Parathyroid adenoma (tissue), 2 donors: Measurements from ENCODE around the gene SLC13A5.
"Not testable (repeated sequence)": the region's sequence is repeated elsewhere in the genome, so short reads cannot be mapped to it uniquely, and the experiment has no call there.

Experiments
- H2AFZ ChIP-seq: fragments of 300-600 bp; sonication (generic); one replicate; pipeline ENCODE4 v1.7.0; 2017; ENCODE audit warnings: antibody characterized with exemption, mild to moderate bottlenecking
- H3K27ac ChIP-seq: fragments of 300-600 bp; sonication (generic); one replicate; pipeline ENCODE4 v1.7.0; 2017
- H3K27me3 ChIP-seq: fragments of 300-600 bp; sonication (generic); one replicate; pipeline ENCODE4 v1.7.0; 2017; ENCODE audit warnings: low read length; ENCODE audit not compliant: control insufficient read depth, insufficient read depth
- H3K36me3 ChIP-seq: fragments of 300-600 bp; sonication (generic); one replicate; pipeline ENCODE4 v1.7.0; 2017; ENCODE audit warnings: low read length; ENCODE audit not compliant: control insufficient read depth, insufficient read depth
- H3K4me1 ChIP-seq: fragments of 300-600 bp; sonication (generic); one replicate; pipeline ENCODE4 v1.7.0; 2017; ENCODE audit warnings: control low read depth
- H3K4me2 ChIP-seq: fragments of 300-600 bp; sonication (generic); one replicate; pipeline ENCODE4 v1.7.0; 2017; ENCODE audit warnings: low read length
- H3K4me3 ChIP-seq: fragments of 300-600 bp; sonication (generic); one replicate; pipeline ENCODE4 v1.7.0; 2017; ENCODE audit warnings: low read depth, low read length
- H3K79me2 ChIP-seq: fragments of 300-600 bp; sonication (generic); one replicate; pipeline ENCODE4 v1.7.0; 2017; ENCODE audit warnings: control low read depth
- H3K9ac ChIP-seq: fragments of 300-600 bp; sonication (generic); one replicate; pipeline ENCODE4 v1.7.0; 2017; ENCODE audit warnings: mild to moderate bottlenecking
- H3K9me3 ChIP-seq: fragments of 300-600 bp; sonication (generic); one replicate; pipeline ENCODE4 v1.7.0; 2017; ENCODE audit warnings: low read length; ENCODE audit not compliant: control insufficient read depth
- TF ChIP-seq, protein P1 (sequence below): fragments of 300-600 bp; sonication (generic); IDR thresholded peaks from one replicate; pipeline ENCODE4 v1.7.0; 2017; ENCODE audit warnings: antibody characterized with exemption, mild to moderate bottlenecking
- donor health status: primary hyperparathyroidism.

Gene SLC13A5

DNA sequence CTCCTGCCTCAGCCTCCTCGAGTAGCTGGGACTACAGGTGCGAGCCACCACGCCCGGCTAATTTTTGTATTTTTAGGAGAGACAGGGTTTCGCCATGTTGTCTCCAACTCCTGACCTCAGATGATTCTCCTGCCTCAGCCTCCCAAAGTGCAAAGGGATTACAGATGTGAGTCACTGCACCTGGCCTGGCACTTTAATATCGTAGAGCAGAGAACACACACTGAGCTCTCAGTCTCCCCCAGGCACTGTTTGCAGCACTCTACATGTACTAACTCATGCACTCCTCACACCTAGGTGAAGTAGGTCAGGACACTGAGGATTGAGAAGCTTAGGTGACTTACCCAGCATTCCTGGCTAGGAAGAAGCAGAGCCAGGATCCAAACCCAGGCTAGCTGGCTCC lies 46.6 kb downstream of the SLC13A5 start:
- no peak overlapping the region for H3K9ac ChIP-seq
- no peaks in the 10 kb centered on the region for H3K9me3 ChIP-seq
- TF ChIP-seq, protein P1, sequence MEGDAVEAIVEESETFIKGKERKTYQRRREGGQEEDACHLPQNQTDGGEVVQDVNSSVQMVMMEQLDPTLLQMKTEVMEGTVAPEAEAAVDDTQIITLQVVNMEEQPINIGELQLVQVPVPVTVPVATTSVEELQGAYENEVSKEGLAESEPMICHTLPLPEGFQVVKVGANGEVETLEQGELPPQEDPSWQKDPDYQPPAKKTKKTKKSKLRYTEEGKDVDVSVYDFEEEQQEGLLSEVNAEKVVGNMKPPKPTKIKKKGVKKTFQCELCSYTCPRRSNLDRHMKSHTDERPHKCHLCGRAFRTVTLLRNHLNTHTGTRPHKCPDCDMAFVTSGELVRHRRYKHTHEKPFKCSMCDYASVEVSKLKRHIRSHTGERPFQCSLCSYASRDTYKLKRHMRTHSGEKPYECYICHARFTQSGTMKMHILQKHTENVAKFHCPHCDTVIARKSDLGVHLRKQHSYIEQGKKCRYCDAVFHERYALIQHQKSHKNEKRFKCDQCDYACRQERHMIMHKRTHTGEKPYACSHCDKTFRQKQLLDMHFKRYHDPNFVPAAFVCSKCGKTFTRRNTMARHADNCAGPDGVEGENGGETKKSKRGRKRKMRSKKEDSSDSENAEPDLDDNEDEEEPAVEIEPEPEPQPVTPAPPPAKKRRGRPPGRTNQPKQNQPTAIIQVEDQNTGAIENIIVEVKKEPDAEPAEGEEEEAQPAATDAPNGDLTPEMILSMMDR: no peak
- no peaks in the 10 kb centered on the region for H3K36me3 ChIP-seq
- no peak overlapping the region for H3K4me2 ChIP-seq
- no peaks in the 10 kb centered on the region for H3K27me3 ChIP-seq
- H3K4me3 ChIP-seq: no peak overlapping the region
- H2AFZ ChIP-seq: no peak overlapping the region
- no peaks in the 10 kb centered on the region for H3K4me1 ChIP-seq
- no peak overlapping the region for H3K27ac ChIP-seq
- H3K79me2 ChIP-seq: no peaks in the 10 kb centered on the region

- Histone ChIP-seq H3K9ac (no peak overlapping the region), H3K36me3 (no peaks in the 10 kb centered on the region), H3K9me3 (no peaks in the 10 kb centered on the region), H3K27me3 (no peaks in the 10 kb centered on the region), H3K4me1 (no peaks in the 10 kb centered on the region), H3K4me3 (no peak overlapping the region), H2AFZ (peak overlapping the region; percentile 1), H3K4me2 (no peak overlapping the region), H3K27ac (no peak overlapping the region), H3K79me2 (no peaks in the 10 kb centered on the region)
- TF ChIP-seq, protein P1: peak; percentile 92
Measured at GRCh38 chr17:6666077-6666521, 47.1 kb downstream of the SLC13A5 start.

GRCh38 chr17:6663200-6663599 lies 50.0 kb downstream of the SLC13A5 start:
- not testable (repeated sequence) for H3K27me3 ChIP-seq, H3K4me1 ChIP-seq, H3K9ac ChIP-seq, H3K36me3 ChIP-seq, H3K4me3 ChIP-seq, H3K9me3 ChIP-seq, H2AFZ ChIP-seq, H3K27ac ChIP-seq, H3K79me2 ChIP-seq, H3K4me2 ChIP-seq

- Histone ChIP-seq H2AFZ (no peak overlapping the region), H3K36me3 (no peaks in the 10 kb centered on the region), H3K79me2 (no peaks in the 10 kb centered on the region), H3K4me2 (no peak overlapping the region), H3K27me3 (no peaks in the 10 kb centered on the region), H3K9ac (no peak overlapping the region), H3K4me1 (no peaks in the 10 kb centered on the region), H3K27ac (no peak overlapping the region), H3K4me3 (no peak overlapping the region), H3K9me3 (no peaks in the 10 kb centered on the region)
- TF ChIP-seq, protein P1: no peak
Measured at GRCh38 chr17:6661464-6661848, 51.7 kb downstream of the SLC13A5 start.

DNA sequence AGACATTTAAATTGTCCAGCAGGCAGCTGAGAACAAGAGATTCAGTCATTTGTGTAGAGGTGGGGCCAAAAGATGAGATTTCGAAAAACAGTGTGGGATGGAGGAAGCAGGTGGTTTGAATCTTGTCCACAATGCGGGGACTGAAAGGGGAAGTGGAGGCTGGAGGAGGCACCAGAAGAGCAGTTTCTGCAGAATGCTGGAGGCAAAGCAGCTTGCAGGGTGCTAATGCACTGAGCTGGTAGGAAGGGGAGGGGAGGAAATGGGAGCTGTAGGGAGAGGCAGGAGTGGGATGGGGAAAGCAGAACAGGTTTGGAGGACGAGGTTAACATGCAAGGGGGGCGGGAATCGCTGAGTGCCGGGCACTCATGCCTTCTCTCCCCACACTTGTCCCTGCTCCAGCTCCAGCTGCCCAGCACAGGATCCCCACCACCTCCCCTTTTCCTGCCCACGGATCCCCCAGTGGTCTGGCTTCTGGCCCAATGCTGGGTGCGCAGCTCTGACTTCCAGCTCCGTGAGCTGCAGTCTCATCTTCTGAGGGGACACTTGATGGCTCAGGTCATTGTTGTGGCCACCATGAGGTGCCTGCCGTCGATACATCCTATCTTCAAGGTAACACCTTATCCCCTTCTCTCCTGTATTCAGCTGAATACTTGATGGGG lies 52.2 kb downstream of the SLC13A5 start:
- TF ChIP-seq, protein P1: no peak
- Histone ChIP-seq H3K4me2 (no peak overlapping the region), H3K27ac (no peak overlapping the region), H3K36me3 (no peaks in the 10 kb centered on the region), H3K4me3 (no peak overlapping the region), H3K9ac (no peak overlapping the region), H2AFZ (no peak overlapping the region), H3K4me1 (no peaks in the 10 kb centered on the region), H3K79me2 (no peaks in the 10 kb centered on the region), H3K27me3 (no peaks in the 10 kb centered on the region), H3K9me3 (no peaks in the 10 kb centered on the region)
